ENCODE results near the gene HCN2. TPM values are rescaled to one million over a fixed set of nuclear protein-coding genes. Genes with fewer than 3 reads are reported as not detected.

HCN2 gene
- under 1 TPM; 0.18 TPM for total RNA-seq

DNA sequence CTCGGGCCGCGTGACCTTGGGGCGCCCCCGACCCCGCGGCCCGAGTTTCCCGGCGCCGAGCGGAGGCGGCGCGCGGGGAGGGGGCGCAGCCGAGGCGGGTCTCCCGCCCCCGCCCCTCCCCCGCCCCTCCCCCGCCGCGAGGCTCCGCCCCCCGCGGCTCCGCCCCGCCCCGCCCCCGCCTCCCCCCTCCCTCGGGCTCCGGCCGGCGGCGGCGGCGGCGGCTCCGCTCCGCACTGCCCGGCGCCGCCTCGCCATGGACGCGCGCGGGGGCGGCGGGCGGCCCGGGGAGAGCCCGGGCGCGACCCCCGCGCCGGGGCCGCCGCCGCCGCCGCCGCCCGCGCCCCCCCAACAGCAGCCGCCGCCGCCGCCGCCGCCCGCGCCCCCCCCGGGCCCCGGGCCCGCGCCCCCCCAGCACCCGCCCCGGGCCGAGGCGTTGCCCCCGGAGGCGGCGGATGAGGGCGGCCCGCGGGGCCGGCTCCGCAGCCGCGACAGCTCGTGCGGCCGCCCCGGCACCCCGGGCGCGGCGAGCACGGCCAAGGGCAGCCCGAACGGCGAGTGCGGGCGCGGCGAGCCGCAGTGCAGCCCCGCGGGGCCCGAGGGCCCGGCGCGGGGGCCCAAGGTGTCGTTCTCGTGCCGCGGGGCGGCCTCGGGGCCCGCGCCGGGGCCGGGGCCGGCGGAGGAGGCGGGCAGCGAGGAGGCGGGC, at the start of gene HCN2:
Gene HCN2 (plus strand): TSS at position 189 of the 703 bp plus-strand sequence. CDS start 65 bp downstream, at position 254.
- Mint-ChIP-seq H3K36me3 (ENCODE audit: low read depth) (no peaks in the 10 kb centered on the region), H3K9me3 (no peaks in the 10 kb centered on the region), H3K4me3 (no peak within 1 kb of the TSS), H3K27me3 (peaks cover 21% of the 10 kb centered on the region), H3K27ac (no peak within 1 kb of the TSS), H3K4me1 (ENCODE audit: low read depth) (peaks cover 2% of the 10 kb centered on the region)
- CTCF ChIA-PET: no interaction called here
- TF ChIP-seq, protein P1, sequence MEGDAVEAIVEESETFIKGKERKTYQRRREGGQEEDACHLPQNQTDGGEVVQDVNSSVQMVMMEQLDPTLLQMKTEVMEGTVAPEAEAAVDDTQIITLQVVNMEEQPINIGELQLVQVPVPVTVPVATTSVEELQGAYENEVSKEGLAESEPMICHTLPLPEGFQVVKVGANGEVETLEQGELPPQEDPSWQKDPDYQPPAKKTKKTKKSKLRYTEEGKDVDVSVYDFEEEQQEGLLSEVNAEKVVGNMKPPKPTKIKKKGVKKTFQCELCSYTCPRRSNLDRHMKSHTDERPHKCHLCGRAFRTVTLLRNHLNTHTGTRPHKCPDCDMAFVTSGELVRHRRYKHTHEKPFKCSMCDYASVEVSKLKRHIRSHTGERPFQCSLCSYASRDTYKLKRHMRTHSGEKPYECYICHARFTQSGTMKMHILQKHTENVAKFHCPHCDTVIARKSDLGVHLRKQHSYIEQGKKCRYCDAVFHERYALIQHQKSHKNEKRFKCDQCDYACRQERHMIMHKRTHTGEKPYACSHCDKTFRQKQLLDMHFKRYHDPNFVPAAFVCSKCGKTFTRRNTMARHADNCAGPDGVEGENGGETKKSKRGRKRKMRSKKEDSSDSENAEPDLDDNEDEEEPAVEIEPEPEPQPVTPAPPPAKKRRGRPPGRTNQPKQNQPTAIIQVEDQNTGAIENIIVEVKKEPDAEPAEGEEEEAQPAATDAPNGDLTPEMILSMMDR (IDR thresholded peaks at IDR 0.05): no peak
- intact Hi-C loops (cut with micrococcal nuclease): loop anchor here (10.0 kb wide), 1 partner anchor 145 kb away; no protein-coding TSS in a partner anchor
- POLR2A ChIA-PET: no interaction called here
- DNase-seq: no peak
- ATAC-seq: no peak

GRCh38 chr19:540867-541637, 48.6 kb upstream of the HCN2 start:
- intact Hi-C loops (cut with micrococcal nuclease): no loop called here
- ChIA-PET POLR2A (interaction anchor here (1.7 kb wide), 1 partner anchor 16 kb away, joined by 5 read pairs; no protein-coding TSS in a partner anchor), CTCF (interaction anchor here (2.7 kb wide), 1 partner anchor 8 kb away, joined by 16 read pairs; the partner anchor contains the start of gene CDC34)
- TF ChIP-seq, protein P1 (IDR thresholded peaks at IDR 0.05): no peak
- no peak overlapping the region for H3K4me3 Mint-ChIP-seq
- peaks cover 6% of the 10 kb centered on the region for H3K36me3 Mint-ChIP-seq (ENCODE audit: low read depth)
- no peak overlapping the region for H3K27ac Mint-ChIP-seq
- ATAC-seq (no peak), DNase-seq (no peak)
- H3K4me1 Mint-ChIP-seq (ENCODE audit: low read depth): peaks cover 17% of the 10 kb centered on the region
- no peaks in the 10 kb centered on the region for H3K27me3 Mint-ChIP-seq
- no peaks in the 10 kb centered on the region for H3K9me3 Mint-ChIP-seq

GRCh38 chr19:541699-542098, 48.0 kb upstream of the HCN2 start:
- CTCF ChIA-PET: interaction anchor here (1.4 to 2.7 kb wide), 2 partner anchors 9 to 31 kb away, joined by 4 to 16 read pairs; partner anchors contain the start of gene CDC34
- Mint-ChIP-seq H3K4me1 (ENCODE audit: low read depth) (peaks cover 17% of the 10 kb centered on the region), H3K27me3 (no peaks in the 10 kb centered on the region), H3K4me3 (no peak overlapping the region), H3K9me3 (no peaks in the 10 kb centered on the region), H3K27ac (no peak overlapping the region), H3K36me3 (ENCODE audit: low read depth) (peaks cover 6% of the 10 kb centered on the region)
- no peak for DNase-seq
- TF ChIP-seq, protein P1 (IDR thresholded peaks at IDR 0.05): no peak
- POLR2A ChIA-PET: interaction anchor here (1.1 to 1.7 kb wide), 3 partner anchors 9 to 15 kb away, joined by 5 to 7 read pairs (median 5); no protein-coding TSS in a partner anchor
- ATAC-seq: no peak
- intact Hi-C loops (cut with micrococcal nuclease): no loop called here

DNA sequence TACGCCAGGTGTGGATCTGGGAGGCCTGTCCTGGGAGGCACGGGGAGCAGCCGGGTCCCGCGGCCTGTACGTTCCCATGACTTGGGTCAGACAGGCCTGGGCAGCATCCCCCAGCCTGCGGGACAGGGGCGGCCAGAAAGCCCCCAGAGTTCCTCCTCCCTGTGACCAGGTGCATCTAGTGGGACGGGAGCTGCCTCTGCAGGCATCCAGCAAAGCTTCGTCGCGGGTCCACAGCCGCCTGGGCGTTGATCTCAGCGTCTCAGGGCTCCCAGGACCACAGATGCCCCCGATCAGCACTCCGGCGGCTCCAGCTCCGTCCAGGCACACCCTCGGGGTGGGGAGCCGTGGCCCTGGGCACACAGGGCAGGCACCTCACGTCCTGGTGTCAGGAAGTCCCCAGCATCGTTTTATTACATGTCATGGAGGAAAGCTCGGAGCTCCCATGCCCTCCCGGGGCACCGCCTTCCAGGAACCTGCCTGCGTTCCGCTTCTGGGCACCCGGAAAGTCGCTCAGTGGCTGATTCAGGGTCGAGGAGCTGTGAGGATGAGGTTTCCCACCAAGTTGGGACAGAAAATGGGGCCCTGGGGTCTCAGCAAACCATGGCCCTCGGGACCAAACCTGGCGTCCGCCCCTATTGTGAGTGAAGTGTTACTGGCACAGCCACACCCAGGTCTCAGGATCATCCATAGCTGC, 47.4 kb upstream of the HCN2 start:
- Mint-ChIP-seq H3K9me3 (no peaks in the 10 kb centered on the region), H3K27me3 (no peaks in the 10 kb centered on the region), H3K36me3 (ENCODE audit: low read depth) (peaks cover 6% of the 10 kb centered on the region), H3K27ac (no peak overlapping the region), H3K4me1 (ENCODE audit: low read depth) (peaks cover 17% of the 10 kb centered on the region), H3K4me3 (no peak overlapping the region)
- POLR2A ChIA-PET: interaction anchor here (1.1 to 1.7 kb wide), 3 partner anchors 9 to 15 kb away, joined by 5 to 7 read pairs (median 5); no protein-coding TSS in a partner anchor
- CTCF ChIA-PET: interaction anchor here (1.4 to 2.7 kb wide), 2 partner anchors 10 to 31 kb away, joined by 4 to 16 read pairs; partner anchors contain the start of gene CDC34
- no peak for ATAC-seq
- no peak for DNase-seq
- TF ChIP-seq, protein P1 (IDR thresholded peaks at IDR 0.05): no peak
- intact Hi-C loops (cut with micrococcal nuclease): no loop called here
